Right lung (tissue), 5 donors: ENCODE measurements around the gene ZBTB45. TPM values are rescaled to one million over a fixed set of nuclear protein-coding genes. Genes with fewer than 3 reads are reported as not detected.

Experiments
- DNase-seq, 2 donors: peaks; one replicate each; pipeline ENCODE4 v3.0.0-alpha.2; 2013
- polyA plus RNA-seq, 5 donors: library from polyadenylated mRNA; unstranded; fragments of 120-200 nt; gene quantifications; one replicate each; pipeline versions ENCODE4 v1.2.1 to v1.2.3, GENCODE V29; 2013; ENCODE audit warnings: inconsistent platforms in 1 of 5, low replicate concordance in 1 of 5; ENCODE audit not compliant: insufficient read length in 5 of 5, insufficient read depth in 1 of 5

ZBTB45 gene
- polyA plus RNA-seq, 5 donors: 7.2 to 17.2 (median 9.1) TPM

DNA sequence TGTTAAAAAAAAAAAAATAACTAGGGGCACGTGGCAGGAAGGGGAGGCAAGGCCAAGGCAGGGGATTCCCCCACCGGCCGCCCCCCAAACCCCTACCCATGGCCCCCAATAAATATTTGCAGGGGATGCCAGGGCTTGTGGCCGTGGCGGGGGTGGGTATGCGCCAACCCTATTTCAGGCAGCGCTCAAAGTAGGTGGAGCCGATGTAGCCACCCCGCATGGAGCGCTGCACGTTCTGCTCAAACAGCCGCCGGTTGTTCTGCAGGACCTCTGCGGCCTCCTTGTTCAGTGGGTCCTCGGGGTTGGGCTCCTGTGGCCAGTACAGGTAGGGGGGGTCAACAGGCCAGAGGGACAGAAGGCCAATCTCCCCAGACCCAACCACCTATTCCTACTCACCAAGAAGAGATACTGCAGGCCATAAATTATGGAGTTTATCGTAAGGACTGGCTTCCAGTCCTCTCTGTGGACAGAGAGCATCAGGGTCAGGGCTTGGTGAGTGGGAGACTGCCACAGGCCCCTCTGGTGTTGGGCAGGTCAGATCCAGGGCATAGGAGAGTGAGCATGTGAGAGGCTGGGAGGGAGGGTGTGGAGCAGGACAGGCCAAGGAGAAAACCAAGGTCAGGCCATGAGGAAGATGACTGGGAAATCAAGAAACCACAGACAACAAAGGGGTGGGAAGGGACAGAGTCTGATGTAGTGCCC lies 36.5 kb upstream of the ZBTB45 start:
- no peak for DNase-seq

DNA sequence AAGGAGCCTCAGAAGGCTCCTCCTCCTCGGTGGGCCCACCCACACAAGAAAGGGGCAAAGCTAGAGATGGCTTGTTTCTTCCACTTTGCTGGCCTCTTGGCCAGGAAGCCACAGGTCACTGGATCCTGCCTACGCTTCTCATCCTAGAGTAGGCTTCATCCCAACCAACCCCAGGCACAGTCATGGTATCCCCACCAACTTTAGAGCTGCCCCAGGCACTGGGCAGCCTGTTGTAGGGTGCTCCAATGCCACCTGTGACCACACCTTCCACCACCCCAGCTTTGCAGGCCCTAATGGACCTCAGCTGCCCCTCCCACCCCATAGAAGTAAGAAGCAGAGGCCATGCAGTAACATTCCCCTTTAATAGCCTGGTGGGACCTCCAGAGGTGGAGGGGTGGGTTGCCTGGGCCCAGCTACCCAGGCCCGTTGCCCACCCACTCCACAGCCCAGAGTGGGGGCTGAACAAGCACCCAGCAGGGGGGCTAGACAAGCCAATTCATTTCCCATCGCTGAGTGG lies 35.8 kb upstream of the ZBTB45 start:
- DNase-seq: no peak

DNA sequence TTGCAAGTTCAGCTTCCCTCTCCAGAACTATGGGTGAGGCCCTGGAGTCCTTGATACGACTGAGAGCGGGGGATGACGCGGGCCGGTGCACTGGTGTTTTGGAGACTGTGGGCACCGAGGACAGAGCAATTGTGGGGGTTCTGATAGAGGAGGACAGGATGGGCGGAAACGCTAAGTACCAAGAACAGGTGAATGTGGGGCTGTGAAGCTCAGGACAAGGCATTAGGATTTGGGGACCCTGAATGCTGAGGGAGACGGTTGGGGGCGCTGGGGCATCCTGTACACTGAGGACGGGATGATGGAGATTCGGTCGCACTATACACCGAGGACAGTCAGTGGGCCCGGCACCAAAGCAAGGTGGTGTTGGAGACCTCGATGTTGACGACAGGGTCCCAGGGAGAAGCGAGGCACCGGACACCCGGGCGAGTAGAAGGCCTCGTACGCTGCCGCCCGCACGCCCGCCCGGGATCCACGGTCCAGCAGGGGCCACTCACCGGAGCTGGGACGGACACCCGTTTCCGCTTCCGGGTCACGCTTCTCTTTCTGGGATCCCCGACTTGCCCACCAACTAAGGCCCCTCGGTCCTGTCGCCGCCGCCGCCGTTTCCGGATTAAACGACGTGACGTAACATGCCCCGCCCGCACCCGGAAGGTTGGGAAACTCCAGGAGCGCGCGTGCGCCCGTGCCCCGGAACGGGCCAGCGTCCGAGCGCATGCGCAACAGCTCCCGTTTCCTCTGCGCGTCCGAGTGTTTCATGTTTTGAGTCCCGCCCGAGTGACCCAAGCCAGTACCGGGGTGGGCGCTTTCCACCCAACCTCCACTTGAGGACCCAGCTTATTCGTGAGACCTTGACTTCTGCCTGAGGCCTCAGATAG lies 35.1 kb upstream of the ZBTB45 start, which contains the start of gene CHMP2A:
CHMP2A (minus strand) TSS at position 612 of the 875 bp plus-strand sequence. CDS start 893 bp downstream, outside the sequence.
- DNase-seq: peak; percentile 96 to 97

DNA sequence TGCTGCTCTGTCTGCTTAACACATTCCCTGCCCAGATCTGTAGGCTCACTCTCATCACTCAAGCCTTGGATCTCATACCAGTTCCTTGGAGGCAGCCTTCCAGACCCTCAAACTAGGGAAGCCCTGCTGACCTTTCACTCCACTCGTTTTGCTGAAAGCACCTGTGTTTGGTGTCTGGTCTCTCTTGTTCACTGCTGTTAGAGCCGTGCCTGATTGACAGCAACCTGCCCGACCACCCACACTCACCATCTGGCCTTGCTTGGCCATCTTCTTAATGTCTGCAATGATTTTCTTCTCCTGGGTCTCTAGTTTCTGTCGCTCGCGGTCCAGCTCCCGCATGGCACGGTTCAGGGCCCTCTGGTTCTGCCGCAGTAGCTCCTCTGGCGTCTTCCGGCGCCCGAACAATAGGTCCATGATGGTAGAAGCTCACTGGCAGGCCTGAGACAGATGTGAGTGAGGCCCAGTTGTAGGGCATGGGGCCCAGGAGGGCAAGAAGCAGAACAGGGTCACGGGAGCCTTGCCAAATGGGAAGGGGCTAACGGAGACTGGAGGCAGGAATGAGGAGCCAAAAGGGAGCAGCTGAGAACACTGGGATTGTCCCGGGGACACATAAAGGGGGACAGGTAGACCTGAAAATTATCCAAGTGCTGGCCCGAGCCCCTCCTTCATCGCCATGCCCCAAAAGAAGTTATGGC lies 34.3 kb upstream of the ZBTB45 start:
- DNase-seq: no peak

DNA sequence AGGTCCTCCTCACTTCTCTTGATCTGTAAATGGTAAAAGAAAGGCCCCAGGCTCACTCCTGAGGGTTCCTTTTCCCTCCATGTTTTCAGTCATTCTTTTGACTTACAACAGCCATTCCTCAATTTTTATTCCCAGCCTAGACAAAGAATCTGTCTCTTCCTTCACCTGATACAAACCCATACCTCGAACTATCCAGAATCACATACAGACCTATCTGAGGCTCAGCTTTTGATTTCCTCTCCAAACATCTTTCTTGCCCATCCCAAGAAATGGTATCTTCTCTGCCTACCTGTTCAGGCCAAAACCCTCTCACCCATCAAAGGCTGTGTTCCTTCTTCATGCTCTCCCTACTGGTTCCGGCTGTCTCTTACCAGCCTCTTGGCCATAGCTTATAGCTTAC lies 33.0 kb upstream of the ZBTB45 start:
- DNase-seq: no peak

DNA sequence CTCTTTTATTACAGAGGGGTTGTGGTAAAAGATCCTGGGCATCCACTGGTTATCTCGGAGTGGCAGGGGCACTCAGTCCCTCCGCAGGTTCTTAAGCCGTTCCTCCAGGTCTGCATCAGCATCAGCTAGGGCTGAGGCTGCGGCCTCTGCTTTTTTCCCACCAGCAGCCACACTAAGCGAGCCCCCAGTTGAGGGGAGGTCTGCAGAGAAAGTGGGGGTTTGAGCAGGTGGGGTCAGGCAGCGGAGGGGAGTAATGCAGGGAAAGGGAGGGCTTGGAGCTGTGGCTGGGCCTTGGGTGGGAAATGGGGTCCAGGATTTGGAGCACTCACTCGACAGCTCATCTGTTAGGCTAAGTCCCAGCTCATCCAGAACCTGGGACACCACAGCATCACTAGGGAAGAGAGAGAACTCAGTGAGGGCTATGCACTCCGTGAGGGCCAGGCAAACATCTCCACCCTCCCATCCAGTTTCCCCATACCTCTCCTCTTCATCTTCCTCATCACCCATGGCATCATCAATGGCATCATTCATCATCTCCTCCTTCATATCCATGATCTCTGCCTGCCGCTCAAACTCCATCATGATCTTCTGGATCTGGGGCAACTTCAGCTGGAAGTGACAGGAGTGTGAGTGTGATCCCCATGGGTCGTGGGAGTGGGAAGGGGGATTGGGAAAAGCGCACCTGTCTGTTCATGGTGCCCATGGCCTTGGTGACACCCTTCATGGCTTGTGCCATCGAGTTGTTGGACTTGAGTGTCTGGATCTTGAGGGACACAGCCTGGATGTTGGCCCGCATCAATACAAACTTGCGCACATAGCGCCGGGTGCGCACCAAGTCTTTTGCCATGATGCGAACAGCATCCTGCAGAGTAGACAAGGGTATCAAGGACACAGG lies 32.2 kb upstream of the ZBTB45 start:
- no peak for DNase-seq

DNA sequence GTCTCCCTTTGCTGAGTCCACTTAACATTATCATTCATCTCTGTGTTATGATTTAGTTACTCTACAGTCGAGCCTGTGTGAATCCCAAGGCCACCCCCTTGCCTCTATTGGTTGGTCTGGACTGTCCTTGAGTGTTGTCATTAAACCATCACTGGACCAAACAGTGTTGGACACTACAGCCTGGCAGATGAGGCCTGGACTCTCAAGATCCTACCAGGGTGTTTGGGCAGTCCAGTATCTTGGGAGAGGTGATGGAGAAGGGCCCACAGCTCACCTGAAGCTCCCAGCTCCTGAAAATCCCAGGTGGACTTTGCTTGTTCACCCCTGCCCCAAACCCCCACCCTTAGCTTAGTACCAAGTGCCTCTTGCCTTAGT lies 31.5 kb upstream of the ZBTB45 start:
- no peak for DNase-seq

DNA sequence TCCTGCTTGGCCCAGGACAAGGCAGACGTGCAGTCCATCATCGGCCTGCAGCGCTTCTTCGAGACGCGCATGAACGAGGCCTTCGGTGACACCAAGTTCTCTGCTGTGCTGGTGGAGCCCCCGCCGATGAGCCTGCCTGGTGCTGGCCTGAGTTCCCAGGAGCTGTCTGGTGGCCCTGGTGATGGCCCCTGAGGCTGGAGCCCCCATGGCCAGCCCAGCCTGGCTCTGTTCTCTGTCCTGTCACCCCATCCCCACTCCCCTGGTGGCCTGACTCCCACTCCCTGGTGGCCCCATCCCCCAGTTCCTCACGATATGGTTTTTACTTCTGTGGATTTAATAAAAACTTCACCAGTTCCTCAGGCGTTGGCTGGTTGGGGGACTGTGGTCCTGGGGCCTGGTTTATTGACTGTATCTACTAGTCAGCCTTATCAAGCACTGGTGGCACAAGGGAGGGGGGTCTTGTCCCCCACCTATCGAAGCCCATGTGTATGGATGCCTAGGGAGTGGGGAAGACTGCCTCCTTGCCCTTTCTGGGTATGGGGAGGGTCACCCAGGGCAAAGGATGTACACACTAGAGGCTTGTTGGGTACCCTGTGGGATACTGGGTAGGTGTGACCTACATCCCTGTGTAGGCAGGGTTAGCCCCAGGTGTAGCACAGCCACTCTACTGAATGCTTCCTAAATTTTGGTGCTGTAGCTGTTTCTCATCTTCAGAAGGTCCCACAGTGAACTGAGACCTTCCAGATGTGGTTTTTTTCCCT lies 30.9 kb upstream of the ZBTB45 start:
- no peak for DNase-seq

DNA sequence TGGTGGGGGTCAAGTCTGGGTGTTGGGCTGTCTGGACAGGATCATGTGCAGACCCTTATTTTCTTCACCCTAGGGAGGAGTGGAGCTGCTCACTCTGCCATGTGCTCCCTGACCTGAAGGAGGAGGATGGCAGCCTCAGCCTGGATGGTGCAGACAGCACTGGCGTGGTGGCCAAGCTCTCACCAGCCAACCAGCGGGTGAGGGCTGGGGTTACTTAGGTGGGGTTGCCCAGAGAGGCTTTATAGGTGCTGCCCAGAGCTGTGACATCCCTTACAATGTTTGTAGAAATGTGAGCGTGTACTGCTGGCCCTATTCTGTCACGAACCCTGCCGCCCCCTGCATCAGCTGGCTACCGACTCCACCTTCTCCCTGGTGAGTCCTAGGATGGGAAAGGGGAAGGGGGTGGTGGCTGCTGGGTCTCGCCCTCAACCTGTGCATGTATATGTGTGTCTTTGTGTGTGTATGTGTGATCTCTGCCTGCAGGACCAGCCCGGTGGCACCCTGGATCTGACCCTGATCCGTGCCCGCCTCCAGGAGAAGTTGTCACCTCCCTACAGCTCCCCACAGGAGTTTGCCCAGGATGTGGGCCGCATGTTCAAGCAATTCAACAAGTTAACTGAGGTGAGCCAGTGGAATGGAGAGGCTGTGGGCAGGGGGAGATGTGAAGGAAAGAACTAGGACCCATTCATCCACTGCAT lies 30.2 kb upstream of the ZBTB45 start:
- DNase-seq: no peak

DNA sequence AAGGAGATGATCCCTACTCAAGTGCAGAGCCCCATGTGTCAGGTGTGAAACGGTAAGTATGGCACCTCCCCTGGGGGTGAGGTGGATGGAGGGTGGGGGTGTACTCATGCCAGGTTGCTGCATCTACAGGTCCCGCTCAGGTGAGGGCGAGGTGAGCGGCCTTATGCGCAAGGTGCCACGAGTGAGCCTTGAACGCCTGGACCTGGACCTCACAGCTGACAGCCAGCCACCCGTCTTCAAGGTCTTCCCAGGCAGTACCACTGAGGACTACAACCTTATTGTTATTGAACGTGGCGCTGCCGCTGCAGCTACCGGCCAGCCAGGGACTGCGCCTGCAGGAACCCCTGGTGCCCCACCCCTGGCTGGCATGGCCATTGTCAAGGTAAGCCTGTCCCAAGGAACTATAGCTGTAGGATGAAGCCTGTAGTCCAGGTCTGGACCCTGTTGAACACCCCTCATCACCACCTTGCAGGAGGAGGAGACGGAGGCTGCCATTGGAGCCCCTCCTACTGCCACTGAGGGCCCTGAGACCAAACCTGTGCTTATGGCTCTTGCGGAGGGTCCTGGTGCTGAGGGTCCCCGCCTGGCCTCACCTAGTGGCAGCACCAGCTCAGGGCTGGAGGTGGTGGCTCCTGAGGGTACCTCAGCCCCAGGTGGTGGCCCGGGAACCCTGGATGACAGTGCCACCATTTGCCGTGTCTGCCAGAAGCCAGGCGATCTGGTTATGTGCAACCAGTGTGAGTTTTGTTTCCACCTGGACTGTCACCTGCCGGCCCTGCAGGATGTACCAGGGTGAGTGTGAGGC lies 29.5 kb upstream of the ZBTB45 start:
- no peak for DNase-seq

DNA sequence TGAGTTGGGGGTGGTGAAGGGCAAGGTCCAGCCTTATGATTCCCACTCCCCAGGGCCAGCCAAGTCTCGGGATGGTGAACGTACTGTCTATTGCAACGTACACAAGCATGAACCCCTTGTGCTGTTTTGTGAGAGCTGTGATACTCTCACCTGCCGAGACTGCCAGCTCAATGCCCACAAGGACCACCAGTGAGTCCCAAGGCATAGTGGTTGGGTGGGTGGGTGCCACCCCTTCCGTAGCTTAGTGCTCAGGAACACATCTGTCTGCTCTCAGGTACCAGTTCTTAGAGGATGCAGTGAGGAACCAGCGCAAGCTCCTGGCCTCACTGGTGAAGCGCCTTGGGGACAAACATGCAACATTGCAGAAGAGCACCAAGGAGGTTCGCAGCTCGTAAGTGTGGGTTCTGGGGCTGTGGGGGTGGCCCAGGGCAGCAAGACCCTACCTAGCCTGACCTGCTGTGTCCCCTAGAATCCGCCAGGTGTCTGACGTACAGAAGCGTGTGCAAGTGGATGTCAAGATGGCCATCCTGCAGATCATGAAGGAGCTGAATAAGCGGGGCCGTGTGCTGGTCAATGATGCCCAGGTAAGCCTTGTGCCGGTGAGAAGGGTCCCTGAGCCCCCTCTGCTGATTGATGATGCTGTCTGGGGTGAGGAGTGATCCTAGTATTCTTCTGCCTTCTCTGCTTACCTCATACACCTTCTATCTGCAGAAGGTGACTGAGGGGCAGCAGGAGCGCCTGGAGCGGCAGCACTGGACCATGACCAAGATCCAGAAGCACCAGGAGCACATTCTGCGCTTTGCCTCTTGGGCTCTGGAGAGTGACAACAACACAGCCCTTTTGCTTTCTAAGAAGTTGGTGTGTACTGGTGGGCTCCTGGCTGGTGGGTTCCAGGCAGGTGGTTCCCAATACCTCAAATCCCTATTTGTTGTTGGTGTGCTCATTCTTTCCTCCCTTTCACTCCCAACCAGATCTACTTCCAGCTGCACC lies 28.0 kb upstream of the ZBTB45 start:
- no peak for DNase-seq

DNA sequence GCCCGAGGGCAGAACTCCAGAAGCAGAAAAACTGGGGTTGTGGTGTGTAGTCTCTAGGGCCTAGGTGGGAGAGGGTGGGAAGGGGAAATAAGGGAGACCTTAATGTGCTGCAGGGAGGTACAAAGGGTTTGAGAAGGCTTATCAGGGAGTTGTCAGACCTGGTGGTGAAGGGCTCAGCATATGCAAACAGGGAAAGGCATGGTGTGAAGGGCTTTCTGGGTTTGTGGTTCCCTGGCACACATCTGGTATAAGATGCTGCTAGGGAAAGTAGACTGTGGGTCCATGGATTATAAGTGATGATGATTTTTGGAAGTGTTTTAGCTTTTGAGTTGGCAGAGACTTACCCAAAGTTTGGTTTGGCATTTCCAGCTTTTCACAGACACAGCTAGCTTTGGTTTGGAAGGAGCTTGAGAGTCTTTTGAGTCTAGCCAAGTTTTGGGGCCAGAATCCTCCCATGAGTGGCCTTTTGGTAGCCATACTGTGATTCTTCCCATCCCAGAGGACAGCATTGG lies 26.5 kb upstream of the ZBTB45 start:
- DNase-seq: no peak

DNA sequence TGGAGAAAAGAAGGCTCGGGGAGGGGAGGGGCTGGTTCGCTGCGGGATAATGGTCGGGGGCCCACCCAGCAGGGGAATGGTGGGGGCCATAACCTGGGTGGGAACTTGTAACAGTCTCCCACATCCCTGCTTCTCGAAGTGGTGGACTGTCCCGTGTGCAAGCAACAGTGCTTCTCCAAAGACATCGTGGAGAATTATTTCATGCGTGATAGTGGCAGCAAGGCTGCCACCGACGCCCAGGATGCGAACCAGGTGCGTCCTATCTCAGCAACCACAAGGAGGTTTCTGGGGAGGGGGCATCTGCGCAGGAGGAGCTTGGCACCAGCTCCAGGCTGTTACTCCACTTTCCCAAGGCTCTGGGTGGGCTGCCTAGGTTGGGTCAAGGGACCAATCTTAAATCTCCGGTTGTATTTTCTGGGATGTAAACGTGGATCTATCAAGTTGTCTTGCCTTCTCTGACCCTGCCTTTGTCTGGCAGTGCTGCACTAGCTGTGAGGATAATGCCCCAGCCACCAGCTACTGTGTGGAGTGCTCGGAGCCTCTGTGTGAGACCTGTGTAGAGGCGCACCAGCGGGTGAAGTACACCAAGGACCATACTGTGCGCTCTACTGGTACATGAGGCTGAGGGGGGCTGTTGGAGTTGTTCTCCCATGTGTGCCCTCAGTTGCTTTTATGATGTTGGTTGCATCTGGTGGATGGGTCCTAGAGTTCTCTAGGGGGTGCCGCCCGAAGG lies 25.8 kb upstream of the ZBTB45 start:
- DNase-seq: no peak

DNA sequence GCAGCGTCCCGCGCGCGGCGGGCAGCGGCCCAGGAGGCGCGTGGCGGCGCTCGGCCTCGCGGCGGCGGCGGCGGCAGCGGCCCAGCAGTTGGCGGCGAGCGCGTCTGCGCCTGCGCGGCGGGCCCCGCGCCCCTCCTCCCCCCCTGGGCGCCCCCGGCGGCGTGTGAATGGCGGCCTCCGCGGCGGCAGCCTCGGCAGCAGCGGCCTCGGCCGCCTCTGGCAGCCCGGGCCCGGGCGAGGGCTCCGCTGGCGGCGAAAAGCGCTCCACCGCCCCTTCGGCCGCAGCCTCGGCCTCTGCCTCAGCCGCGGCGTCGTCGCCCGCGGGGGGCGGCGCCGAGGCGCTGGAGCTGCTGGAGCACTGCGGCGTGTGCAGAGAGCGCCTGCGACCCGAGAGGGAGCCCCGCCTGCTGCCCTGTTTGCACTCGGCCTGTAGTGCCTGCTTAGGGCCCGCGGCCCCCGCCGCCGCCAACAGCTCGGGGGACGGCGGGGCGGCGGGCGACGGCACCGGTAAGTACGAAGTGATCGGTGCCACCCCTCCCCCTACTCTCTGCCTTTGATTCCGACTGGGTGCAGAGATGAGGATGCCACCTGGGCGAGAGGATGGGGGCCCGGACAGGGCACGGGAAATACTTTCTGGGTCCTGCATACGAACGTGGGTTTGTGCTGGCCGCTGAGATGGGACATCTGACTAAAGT lies 25.1 kb upstream of the ZBTB45 start:
- DNase-seq: no peak

DNA sequence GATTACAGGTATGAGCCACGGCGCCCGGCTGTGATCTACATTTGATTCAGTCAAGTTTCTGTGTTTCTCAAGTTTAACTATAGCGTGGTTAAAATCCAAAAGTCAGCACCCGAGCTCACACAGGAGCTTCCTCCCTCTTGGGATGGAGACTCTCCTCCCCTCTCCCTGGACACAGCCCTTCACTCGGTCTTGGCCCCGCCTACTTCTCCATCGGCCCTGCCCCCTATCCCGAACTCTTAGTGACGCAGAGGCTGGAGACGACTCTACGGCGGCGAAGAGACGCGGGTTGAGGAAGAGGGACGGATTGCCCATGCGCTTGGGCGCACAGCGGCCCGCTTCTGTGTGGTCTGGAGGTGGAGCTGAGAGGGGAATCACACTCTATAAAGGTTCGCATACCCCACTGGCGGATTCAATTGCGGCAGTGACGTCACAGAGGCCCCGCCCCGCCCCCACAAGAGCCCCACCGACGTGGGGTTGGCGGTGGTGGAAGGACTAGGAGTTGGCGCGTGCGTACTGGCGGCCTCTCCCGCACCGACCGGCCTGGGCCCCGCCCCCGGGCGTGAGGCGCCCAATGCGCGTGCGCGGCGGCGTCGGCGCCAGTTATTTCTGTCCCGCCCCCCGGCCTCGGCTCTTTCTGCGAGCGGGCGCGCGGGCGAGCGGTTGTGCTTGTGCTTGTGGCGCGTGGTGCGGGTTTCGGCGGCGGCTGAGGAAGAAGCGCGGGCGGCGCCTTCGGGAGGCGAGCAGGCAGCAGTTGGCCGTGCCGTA lies 24.4 kb upstream of the ZBTB45 start, which contains the start of gene TRIM28:
TRIM28 (plus strand) TSS at position 239 of the 765 bp plus-strand sequence. CDS start 694 bp downstream, outside the sequence.
- DNase-seq: peak; percentile 99
